ENCODE measurements around the gene CCNG2. TPM values are rescaled to one million over a fixed set of nuclear protein-coding genes. Genes with fewer than 3 reads are reported as not detected.

The CCNG2 gene
- total and polyA plus RNA-seq, 2 donors: 40.2 to 84.8 TPM

DNA sequence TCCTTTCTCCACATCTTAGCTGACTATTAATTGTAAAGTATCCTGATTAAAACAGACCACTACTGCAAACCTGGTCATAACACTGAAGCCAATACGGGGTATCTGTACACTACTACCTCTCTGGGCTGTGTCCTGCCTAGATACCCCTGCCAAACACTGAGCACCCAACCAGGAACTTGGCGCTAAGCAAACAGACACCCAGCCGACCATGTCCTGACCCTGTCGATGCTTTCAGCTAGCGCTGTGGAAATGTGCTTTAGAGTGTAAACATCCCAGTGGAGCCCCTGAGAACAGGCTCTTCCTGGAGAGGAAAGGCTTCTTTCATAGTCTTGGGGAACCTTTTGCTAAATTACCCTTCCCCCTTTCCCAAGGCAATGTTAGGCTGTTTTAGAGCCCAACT is 52.9 kb downstream of the CCNG2 start:
- H3K4me3 ChIP-seq (ENCODE audit: low read depth, low read length): no peak overlapping the region
- WGBS: 76% methylated on average over 5 of the region's 5 CpGs
- DNase-seq (ENCODE audit: extremely low spot score): no peak
- H3K36me3 ChIP-seq (ENCODE audit: insufficient read depth): no peaks in the 10 kb centered on the region
- no peak overlapping the region for H3K27ac ChIP-seq (ENCODE audit: low read depth)
- no peaks in the 10 kb centered on the region for H3K4me1 ChIP-seq (ENCODE audit: insufficient read depth)

GRCh38 chr4:77215107-77215506 is 58.1 kb downstream of the CCNG2 start:
- no peak for DNase-seq (ENCODE audit: extremely low spot score)
- 76% methylated on average over 4 of the region's 4 CpGs for WGBS

GRCh38 chr4:77217526-77217925 is 60.5 kb downstream of the CCNG2 start:
- no peaks in the 10 kb centered on the region for H3K4me1 ChIP-seq (ENCODE audit: insufficient read depth)
- H3K27ac ChIP-seq (ENCODE audit: low read depth): no peak overlapping the region
- no peak for DNase-seq (ENCODE audit: extremely low spot score)
- 92% methylated on average over 1 of the region's 1 CpG for WGBS
- no peak overlapping the region for H3K4me3 ChIP-seq (ENCODE audit: low read depth, low read length)
- no peaks in the 10 kb centered on the region for H3K36me3 ChIP-seq (ENCODE audit: insufficient read depth)

More at GRCh38 chr4:77215107-77215506, 58.1 kb downstream of the CCNG2 start:
- Histone ChIP-seq H3K36me3 (ENCODE audit: insufficient read depth) (no peaks in the 10 kb centered on the region), H3K27ac (ENCODE audit: low read depth) (no peak overlapping the region), H3K4me3 (ENCODE audit: low read depth, low read length) (no peak overlapping the region), H3K4me1 (ENCODE audit: insufficient read depth) (no peaks in the 10 kb centered on the region)

DNA sequence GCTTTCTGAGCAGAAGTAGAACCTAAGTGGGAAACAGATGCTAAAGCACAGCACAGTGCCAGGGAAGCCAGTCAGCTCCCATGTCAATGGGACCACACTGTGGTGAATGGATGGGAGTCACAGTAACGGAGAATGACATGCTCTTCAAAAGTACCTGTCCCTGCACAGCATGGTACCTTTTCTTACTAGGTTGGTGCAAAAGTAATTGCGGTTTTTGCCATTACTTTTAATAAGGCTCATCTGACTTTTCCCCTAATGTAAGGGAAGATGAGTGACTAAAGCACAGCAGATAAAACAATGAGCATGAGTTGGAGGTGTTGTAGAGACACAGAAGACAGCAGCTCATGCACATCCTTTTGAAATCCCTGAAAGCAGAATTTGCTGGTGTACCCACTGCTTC is 62.3 kb downstream of the CCNG2 start:
- no peak overlapping the region for H3K4me3 ChIP-seq (ENCODE audit: low read depth, low read length)
- WGBS: 96% methylated on average over 2 of the region's 2 CpGs
- no peaks in the 10 kb centered on the region for H3K36me3 ChIP-seq (ENCODE audit: insufficient read depth)
- no peaks in the 10 kb centered on the region for H3K4me1 ChIP-seq (ENCODE audit: insufficient read depth)
- DNase-seq (ENCODE audit: extremely low spot score): no peak
- no peak overlapping the region for H3K27ac ChIP-seq (ENCODE audit: low read depth)

Small RNA genes lying within 50 kb of the gene (small RNA-seq; reads per million reads assigned to genes)
- gene RNU6-1187P: not detected

Other genes with a start within 250 kb of the CCNG2 start
- 199 TPM for gene SEPTIN11, start 207.5 kb upstream of the CCNG2 start, total RNA-seq
- 38.7 TPM for gene SEPTIN11, start 207.5 kb upstream of the CCNG2 start, polyA plus RNA-seq
- gene CCNI, start 81.2 kb upstream of the CCNG2 start, total RNA-seq: 249 TPM
- 232 TPM for gene CCNI, start 81.2 kb upstream of the CCNG2 start, polyA plus RNA-seq